ENCODE measurements around the gene USH2A. TPM values are rescaled to one million over a fixed set of nuclear protein-coding genes. Genes with fewer than 3 reads are reported as not detected.

USH2A gene
- total RNA-seq, 2 experiments from 2014 or later = not detected

- Mint-ChIP-seq H3K4me3 (no peak overlapping the region), H3K9me3 (no peaks in the 10 kb centered on the region), H3K36me3 (peaks cover 9% of the 10 kb centered on the region), H3K4me1 (no peaks in the 10 kb centered on the region), H3K27ac (no peak overlapping the region), H3K27me3 (no peaks in the 10 kb centered on the region)
- DNase-seq = no peak
These were observed 823.7 kb downstream of the USH2A start for GRCh38 chr1:215599418-215600074.

GRCh38 chr1:215597961-215598360, 825.3 kb downstream of the USH2A start:
- H3K27me3 Mint-ChIP-seq = no peaks in the 10 kb centered on the region
- no peaks in the 10 kb centered on the region for H3K9me3 Mint-ChIP-seq
- H3K4me1 Mint-ChIP-seq = no peaks in the 10 kb centered on the region
- H3K36me3 Mint-ChIP-seq = peaks cover 10% of the 10 kb centered on the region
- no peak overlapping the region for H3K4me3 Mint-ChIP-seq
- DNase-seq = no peak
- no peak overlapping the region for H3K27ac Mint-ChIP-seq

- H3K4me3 Mint-ChIP-seq = no peak overlapping the region
- DNase-seq = no peak
- H3K9me3 Mint-ChIP-seq = no peaks in the 10 kb centered on the region
- peaks cover 16% of the 10 kb centered on the region for H3K36me3 Mint-ChIP-seq
- H3K27me3 Mint-ChIP-seq = no peaks in the 10 kb centered on the region
- H3K27ac Mint-ChIP-seq = no peak overlapping the region
- H3K4me1 Mint-ChIP-seq = no peaks in the 10 kb centered on the region
These were observed 828.0 kb downstream of the USH2A start for GRCh38 chr1:215595231-215595630.

GRCh38 chr1:215594640-215595039, 828.6 kb downstream of the USH2A start:
- Mint-ChIP-seq H3K4me1 (no peaks in the 10 kb centered on the region), H3K27me3 (no peaks in the 10 kb centered on the region), H3K36me3 (peaks cover 16% of the 10 kb centered on the region), H3K9me3 (no peaks in the 10 kb centered on the region), H3K27ac (no peak overlapping the region), H3K4me3 (no peak overlapping the region)
- DNase-seq = no peak

GRCh38 chr1:215590779-215591491, 832.3 kb downstream of the USH2A start:
- no peaks in the 10 kb centered on the region for H3K4me1 Mint-ChIP-seq
- no peaks in the 10 kb centered on the region for H3K27me3 Mint-ChIP-seq
- H3K9me3 Mint-ChIP-seq = no peaks in the 10 kb centered on the region
- no peak overlapping the region for H3K4me3 Mint-ChIP-seq
- DNase-seq = no peak
- H3K27ac Mint-ChIP-seq = no peak overlapping the region
- H3K36me3 Mint-ChIP-seq = peaks cover 11% of the 10 kb centered on the region

GRCh38 chr1:215589650-215590435, 833.4 kb downstream of the USH2A start:
- no peak for DNase-seq
- Mint-ChIP-seq H3K27ac (no peak overlapping the region), H3K27me3 (no peaks in the 10 kb centered on the region), H3K4me1 (no peaks in the 10 kb centered on the region), H3K9me3 (peaks cover 1% of the 10 kb centered on the region), H3K36me3 (peaks cover 14% of the 10 kb centered on the region), H3K4me3 (no peak overlapping the region)

GRCh38 chr1:215584389-215584788, 838.9 kb downstream of the USH2A start:
- Mint-ChIP-seq H3K27ac (no peak overlapping the region), H3K36me3 (peaks cover 13% of the 10 kb centered on the region), H3K27me3 (no peaks in the 10 kb centered on the region), H3K4me1 (no peaks in the 10 kb centered on the region), H3K9me3 (peaks cover 2% of the 10 kb centered on the region), H3K4me3 (no peak overlapping the region)
- no peak for DNase-seq

DNA sequence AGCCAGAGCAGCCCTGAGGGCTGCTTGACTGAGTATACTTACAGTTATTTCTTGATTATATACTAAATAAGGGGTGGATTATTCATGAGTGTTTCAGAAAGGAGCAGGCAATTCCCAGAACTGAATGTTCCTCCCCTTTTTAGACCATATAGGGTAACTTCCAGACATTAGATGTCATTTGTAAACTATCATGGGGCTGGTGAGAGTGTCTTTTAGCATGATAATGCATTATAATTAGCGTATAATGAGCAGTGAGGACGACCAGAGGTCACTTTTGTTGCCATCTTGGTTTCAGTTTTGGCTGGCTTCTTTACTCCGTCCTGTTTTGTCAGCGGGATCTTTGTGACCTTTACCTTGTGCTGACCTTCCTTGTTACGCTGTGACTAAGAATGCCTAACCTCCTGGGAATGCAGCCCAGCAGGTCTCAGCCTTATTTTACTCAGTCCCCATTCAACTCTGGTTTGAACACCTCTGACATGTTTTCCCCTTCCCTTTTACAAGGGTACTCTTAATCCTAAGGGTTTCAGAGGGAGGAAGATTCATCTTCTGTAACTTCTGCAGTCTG, 840.0 kb downstream of the USH2A start:
- Mint-ChIP-seq H3K4me3 (no peak overlapping the region), H3K4me1 (no peaks in the 10 kb centered on the region), H3K36me3 (peaks cover 13% of the 10 kb centered on the region), H3K27me3 (no peaks in the 10 kb centered on the region), H3K27ac (no peak overlapping the region), H3K9me3 (peaks cover 2% of the 10 kb centered on the region)
- DNase-seq = no peak

- Mint-ChIP-seq H3K4me1 (no peaks in the 10 kb centered on the region), H3K27ac (no peak overlapping the region), H3K9me3 (peaks cover 2% of the 10 kb centered on the region)
These were observed 841.4 kb downstream of the USH2A start for GRCh38 chr1:215581896-215582295.

More at GRCh38 chr1:215581896-215582295, 841.4 kb downstream of the USH2A start:
- DNase-seq = no peak
- H3K27me3 Mint-ChIP-seq = no peaks in the 10 kb centered on the region
- H3K4me3 Mint-ChIP-seq = no peak overlapping the region
- peaks cover 13% of the 10 kb centered on the region for H3K36me3 Mint-ChIP-seq
